ENCODE results near the gene TNFRSF6B. TPM values are rescaled to one million over a fixed set of nuclear protein-coding genes. Genes with fewer than 3 reads are reported as not detected.
"Not testable (repeated sequence)": the region's sequence is repeated elsewhere in the genome, so short reads cannot be mapped to it uniquely, and the experiment has no call there.

TNFRSF6B gene
- total RNA-seq, 1 donor from 2014 or later, result 7.1 TPM

- peak overlapping the region; percentile 70 for H3K4me3 ChIP-seq (ENCODE audit: low read depth, low read length)
- no peak for TF ChIP-seq CTCF (IDR thresholded peaks at IDR 0.05; ENCODE audit: insufficient read depth, low read length, severe bottlenecking)
- H3K27me3 ChIP-seq (ENCODE audit: control insufficient read depth, insufficient read depth, low read length), result no peaks in the 10 kb centered on the region
- no peak for FAIRE-seq
- H3K36me3 ChIP-seq (ENCODE audit: control insufficient read depth, insufficient read depth, low read length), result peaks cover 2% of the 10 kb centered on the region
- DNase-seq (ENCODE audit: low read depth), result no peak
Measured at GRCh38 chr20:63657260-63657936, 39.1 kb upstream of the TNFRSF6B start.

- H3K36me3 ChIP-seq (ENCODE audit: control insufficient read depth, insufficient read depth, low read length), result peaks cover 4% of the 10 kb centered on the region
- TF ChIP-seq CTCF (IDR thresholded peaks at IDR 0.05; ENCODE audit: insufficient read depth, low read length, severe bottlenecking), result no peak
- peak within 1 kb of the TSS; percentile 70 for H3K4me3 ChIP-seq (ENCODE audit: low read depth, low read length)
- FAIRE-seq, result no peak
- peak; percentile 75 for DNase-seq (ENCODE audit: low read depth)
- no peaks in the 10 kb centered on the region for H3K27me3 ChIP-seq (ENCODE audit: control insufficient read depth, insufficient read depth, low read length)
Measured at GRCh38 chr20:63657937-63658748, 38.3 kb upstream of the TNFRSF6B start, which contains the start of gene RTEL1. RTEL1 (plus strand) TSS chr20:63658312; CDS start chr20:63659403, 1,091 bp downstream.

GRCh38 chr20:63658749-63659187 lies 37.7 kb upstream of the TNFRSF6B start:
- no peaks in the 10 kb centered on the region for H3K27me3 ChIP-seq (ENCODE audit: control insufficient read depth, insufficient read depth, low read length)
- FAIRE-seq, result no peak
- no peak for TF ChIP-seq CTCF (IDR thresholded peaks at IDR 0.05; ENCODE audit: insufficient read depth, low read length, severe bottlenecking)

GRCh38 chr20:63659370-63659769 lies 37.1 kb upstream of the TNFRSF6B start:
- TF ChIP-seq CTCF (IDR thresholded peaks at IDR 0.05; ENCODE audit: insufficient read depth, low read length, severe bottlenecking), result no peak
- DNase-seq (ENCODE audit: low read depth) (no peak), FAIRE-seq (no peak)
- Histone ChIP-seq H3K27me3 (ENCODE audit: control insufficient read depth, insufficient read depth, low read length) (no peaks in the 10 kb centered on the region), H3K36me3 (ENCODE audit: control insufficient read depth, insufficient read depth, low read length) (peaks cover 5% of the 10 kb centered on the region), H3K4me3 (ENCODE audit: low read depth, low read length) (no peak overlapping the region)

More at GRCh38 chr20:63658749-63659187, 37.7 kb upstream of the TNFRSF6B start:
- H3K36me3 ChIP-seq (ENCODE audit: control insufficient read depth, insufficient read depth, low read length), result peaks cover 4% of the 10 kb centered on the region
- H3K4me3 ChIP-seq (ENCODE audit: low read depth, low read length), result peak overlapping the region; percentile 70
- DNase-seq (ENCODE audit: low read depth), result no peak

GRCh38 chr20:63660174-63660573 lies 36.3 kb upstream of the TNFRSF6B start:
- H3K36me3 ChIP-seq (ENCODE audit: control insufficient read depth, insufficient read depth, low read length); FAIRE-seq; H3K27me3 ChIP-seq (ENCODE audit: control insufficient read depth, insufficient read depth, low read length); DNase-seq (ENCODE audit: low read depth); H3K4me3 ChIP-seq (ENCODE audit: low read depth, low read length): not testable (repeated sequence)

GRCh38 chr20:63660622-63661021 lies 35.8 kb upstream of the TNFRSF6B start:
- FAIRE-seq, result no peak
- DNase-seq (ENCODE audit: low read depth), result no peak
- Histone ChIP-seq H3K4me3 (ENCODE audit: low read depth, low read length) (no peak overlapping the region), H3K36me3 (ENCODE audit: control insufficient read depth, insufficient read depth, low read length) (peaks cover 5% of the 10 kb centered on the region), H3K27me3 (ENCODE audit: control insufficient read depth, insufficient read depth, low read length) (no peaks in the 10 kb centered on the region)
- no peak for TF ChIP-seq CTCF (IDR thresholded peaks at IDR 0.05; ENCODE audit: insufficient read depth, low read length, severe bottlenecking)
